Coronary artery (tissue), 2 donors: ENCODE results near the gene ZNF641.

Experiments
- DNase-seq: peaks from one replicate; pipeline ENCODE4 v3.0.0-alpha.2; 2017; ENCODE audit warnings: low spot score
- H3K27ac ChIP-seq, 2 donors: fragments of 200-600 bp; sonication (generic); one replicate each; pipeline ENCODE4 v1.5.1; 2016 to 2019
- H3K4me3 ChIP-seq: fragments of 200-600 bp; sonication (generic); 2 replicates; pipeline ENCODE4 v1.5.1; 2016; ENCODE audit warnings: mild to moderate bottlenecking, moderate library complexity
- TF ChIP-seq, protein P1 (sequence below): fragments of 200-600 bp; sonication (generic); IDR thresholded peaks from one replicate; pipeline ENCODE4 v1.5.1; 2019; ENCODE audit warnings: antibody characterized with exemption

ZNF641 gene

DNA sequence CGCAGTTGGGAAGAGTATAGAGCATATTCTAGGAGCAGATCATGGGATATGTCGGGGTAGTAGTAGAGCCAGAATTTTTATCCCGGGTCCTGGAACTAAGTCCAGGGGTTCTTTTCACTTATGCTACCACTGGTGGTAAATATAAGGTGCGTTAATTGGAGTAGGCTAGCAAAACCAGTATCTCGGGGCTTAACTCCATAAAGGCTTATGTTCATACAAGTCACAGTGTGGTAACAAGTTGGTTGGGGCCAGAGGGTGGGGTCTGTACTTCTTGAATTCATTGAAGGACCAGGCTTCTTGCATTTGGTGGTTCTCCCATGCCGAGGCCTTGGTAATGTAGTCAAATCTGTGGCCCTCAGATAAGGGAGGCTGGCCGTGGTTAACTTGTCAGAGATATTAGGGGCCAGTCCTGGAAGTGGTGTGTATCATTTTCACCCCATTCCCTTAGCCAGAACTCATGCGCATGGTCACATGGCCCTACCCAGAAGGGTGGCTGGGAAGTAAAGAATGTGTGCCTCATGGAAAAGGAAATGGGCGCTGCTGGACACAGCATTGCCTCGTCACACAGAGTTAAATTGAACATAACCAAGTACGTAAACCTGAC is 1.5 kb upstream of the ZNF641 start:
- DNase-seq = no peak
- TF ChIP-seq, protein P1, sequence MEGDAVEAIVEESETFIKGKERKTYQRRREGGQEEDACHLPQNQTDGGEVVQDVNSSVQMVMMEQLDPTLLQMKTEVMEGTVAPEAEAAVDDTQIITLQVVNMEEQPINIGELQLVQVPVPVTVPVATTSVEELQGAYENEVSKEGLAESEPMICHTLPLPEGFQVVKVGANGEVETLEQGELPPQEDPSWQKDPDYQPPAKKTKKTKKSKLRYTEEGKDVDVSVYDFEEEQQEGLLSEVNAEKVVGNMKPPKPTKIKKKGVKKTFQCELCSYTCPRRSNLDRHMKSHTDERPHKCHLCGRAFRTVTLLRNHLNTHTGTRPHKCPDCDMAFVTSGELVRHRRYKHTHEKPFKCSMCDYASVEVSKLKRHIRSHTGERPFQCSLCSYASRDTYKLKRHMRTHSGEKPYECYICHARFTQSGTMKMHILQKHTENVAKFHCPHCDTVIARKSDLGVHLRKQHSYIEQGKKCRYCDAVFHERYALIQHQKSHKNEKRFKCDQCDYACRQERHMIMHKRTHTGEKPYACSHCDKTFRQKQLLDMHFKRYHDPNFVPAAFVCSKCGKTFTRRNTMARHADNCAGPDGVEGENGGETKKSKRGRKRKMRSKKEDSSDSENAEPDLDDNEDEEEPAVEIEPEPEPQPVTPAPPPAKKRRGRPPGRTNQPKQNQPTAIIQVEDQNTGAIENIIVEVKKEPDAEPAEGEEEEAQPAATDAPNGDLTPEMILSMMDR = no peak
- Histone ChIP-seq H3K4me3 (no peak overlapping the region), H3K27ac (no peak overlapping the region)

DNA sequence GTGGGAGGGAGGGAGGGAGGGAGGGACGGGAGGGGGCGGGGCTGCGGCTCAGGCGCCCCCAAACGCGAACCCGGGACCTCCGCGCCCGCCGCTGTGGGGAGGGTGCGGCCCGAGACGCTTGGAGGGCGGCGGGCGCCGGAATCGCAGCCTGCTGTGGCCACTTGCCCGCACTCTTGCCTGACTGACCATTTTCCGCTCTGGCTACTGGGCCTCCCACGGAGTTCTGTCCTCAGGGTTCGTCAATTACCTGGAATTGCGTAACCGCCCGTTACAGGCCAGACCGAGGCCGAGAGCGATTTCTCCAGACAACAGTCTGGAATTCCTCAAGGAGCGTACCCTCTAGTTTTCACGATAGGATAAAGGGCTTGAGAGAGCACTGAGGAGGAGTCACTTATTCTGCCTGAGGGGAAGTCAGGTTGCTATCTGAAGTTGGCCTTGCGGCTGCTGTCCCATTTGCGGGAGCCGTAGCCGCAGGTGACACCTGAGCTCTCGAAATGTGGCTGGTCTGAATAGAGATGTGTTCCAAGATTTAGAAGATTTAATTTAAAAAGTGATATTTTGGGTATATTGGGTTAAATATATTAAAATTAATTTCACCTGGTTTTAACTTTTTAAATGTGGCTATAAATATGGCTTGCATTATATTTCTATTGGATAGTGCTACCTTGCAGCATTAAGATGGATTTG is 446 bp upstream of the ZNF641 start:
- Histone ChIP-seq H3K27ac (peak overlapping the region; percentile 93 to 96), H3K4me3 (peak overlapping the region; percentile 83)
- DNase-seq = peak; percentile 90
- TF ChIP-seq, protein P1 = no peak

DNA sequence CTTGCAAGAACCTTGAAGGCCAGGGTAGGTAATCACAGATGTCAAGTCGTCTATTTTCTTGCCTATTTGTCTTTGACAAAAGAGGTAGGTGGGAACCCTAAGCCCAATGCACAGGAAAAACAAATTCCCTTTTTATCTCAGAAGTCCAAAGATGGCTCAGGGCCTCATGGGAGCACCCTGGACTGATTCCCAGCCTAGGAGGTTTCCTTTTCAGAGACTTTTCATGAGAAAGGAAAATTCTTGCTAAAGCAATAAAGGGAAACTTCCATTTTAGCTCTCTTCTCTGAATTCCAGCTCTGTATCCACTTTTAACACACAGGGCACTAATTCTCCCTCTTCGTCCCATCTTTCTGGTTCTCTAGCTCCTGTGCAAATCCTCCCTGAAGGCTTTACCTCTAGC is 1.2 kb downstream of the ZNF641 start:
- DNase-seq = no peak
- Histone ChIP-seq H3K4me3 (peak overlapping the region; percentile 83), H3K27ac (peak overlapping the region; percentile 93 to 96)
- TF ChIP-seq, protein P1 = no peak

DNA sequence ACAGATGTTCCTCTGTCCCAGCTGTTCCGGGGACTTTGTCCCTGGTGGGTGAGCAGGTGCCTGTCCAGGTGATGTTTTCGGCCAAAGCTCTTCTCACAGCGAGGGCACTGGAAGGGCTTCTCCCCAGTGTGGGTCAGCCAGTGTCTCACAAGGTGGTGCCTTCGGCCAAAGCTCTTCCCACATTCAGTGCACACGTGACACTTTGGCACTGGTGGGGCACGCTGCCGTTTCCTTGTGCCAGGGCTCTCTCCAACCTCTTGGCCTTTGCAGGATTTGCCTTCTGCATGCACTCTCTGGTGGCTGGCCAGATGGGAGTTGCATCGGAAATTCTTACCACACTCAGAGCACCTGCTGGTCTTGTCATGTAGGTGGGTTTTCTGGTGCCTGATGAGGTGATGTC is 7.7 kb downstream of the ZNF641 start:
- TF ChIP-seq, protein P1 = no peak
- Histone ChIP-seq H3K27ac (no peak overlapping the region), H3K4me3 (no peak overlapping the region)
- no peak for DNase-seq

DNA sequence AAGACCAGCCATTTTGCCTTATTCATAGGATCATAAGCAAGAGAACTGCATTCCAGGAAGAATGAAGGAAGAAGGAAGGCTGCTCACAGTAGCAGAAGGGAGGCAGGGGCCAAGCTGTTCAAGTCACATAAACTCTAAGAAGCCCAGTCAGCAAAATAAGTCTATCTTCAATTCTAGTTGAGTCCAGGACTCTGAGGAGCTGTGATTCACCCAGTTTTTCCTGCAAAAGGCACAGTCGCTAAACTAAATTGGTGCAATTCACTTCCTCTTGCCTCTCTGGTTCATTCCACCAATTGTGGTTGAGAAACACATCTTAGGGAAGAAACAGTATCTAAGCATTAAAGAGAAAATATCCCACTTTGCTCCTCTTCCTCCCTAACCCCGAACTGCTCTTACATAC is 9.8 kb downstream of the ZNF641 start:
- Histone ChIP-seq H3K4me3 (no peak overlapping the region), H3K27ac (no peak overlapping the region)
- no peak for DNase-seq
- TF ChIP-seq, protein P1 = no peak

DNA sequence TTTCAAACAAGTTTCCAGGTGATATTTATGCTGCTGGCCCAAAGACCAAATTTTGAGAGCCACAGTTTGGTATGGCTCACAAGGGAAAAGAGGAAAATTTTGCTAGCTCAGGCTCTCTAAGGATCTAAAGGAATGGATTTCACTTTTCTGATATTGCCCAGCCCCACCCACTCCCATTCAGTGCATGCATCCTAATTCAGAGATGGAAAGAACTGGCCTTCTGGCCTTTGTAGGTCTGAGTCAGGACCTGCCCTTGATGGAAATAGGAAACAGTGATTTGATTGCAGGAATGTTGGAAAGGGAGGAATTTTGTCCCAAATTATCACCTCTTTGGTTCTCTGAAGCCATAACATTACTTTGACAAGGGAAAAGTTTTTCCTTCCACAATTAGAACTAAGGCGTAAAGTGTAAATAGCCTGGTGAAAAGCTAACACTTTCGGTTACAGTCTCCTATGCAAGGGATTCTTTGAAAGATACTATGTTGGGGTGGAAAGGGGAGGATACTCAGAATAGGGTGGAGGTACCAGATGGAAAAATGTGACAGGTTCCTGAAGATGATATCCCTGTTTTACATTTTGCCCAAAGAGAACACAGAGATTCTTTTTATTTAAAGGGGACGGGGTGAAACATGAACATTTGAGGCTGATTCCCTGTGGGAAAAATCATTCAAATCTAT is 11.1 kb downstream of the ZNF641 start:
- Histone ChIP-seq H3K4me3 (no peak overlapping the region), H3K27ac (no peak overlapping the region)
- TF ChIP-seq, protein P1 = no peak
- DNase-seq = no peak

DNA sequence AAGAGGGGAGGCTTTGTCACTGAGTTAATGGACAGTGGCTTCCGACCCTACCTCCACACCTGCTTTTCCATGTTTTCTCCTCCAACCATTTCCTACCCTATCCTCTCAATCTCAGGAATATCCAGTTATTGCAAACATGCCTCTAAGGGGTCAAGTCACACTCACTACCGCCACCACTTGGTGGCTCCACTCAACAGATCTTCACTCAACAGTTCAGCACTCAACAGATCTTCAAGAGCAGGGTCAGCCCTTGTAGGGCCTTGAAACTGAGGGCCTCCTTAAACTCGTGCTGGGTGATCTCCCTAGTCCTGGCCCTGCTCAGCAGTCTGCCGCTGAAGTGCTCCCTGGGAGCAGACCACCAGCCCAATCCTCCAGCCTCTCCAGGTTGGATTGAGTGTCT is 14.2 kb downstream of the ZNF641 start:
- DNase-seq = no peak
- TF ChIP-seq, protein P1 = no peak
- Histone ChIP-seq H3K4me3 (no peak overlapping the region), H3K27ac (peak overlapping the region in 1 of 2 donors; percentile 5)
